A673 (cell line): ENCODE measurements around the gene ITGB4. TPM values are rescaled to one million over a fixed set of nuclear protein-coding genes. Genes with fewer than 3 reads are reported as not detected.
A peak's percentile ranks its signal among the peaks of the same experiment; 100 is the strongest.

Experiments used
- BruUV-seq: library from RNA; stranded (reverse); fragments of 400-500 nt; replicated peaks from 2 replicates; lab custom pipeline; 2021; lab: Mats Ljungman, UMichigan
- CTCF ChIA-PET: fragments of 300-600 bp; sonication (Branson Sonifier 250); formaldehyde crosslinking; loops from one replicate; lab custom pipeline; 2022; ENCODE audit warnings: antibody characterized with exemption; lab: Charles Lee
- POLR2A ChIA-PET: fragments of 300-600 bp; sonication (Branson Sonifier 250); formaldehyde crosslinking; loops from one replicate; lab custom pipeline; 2022; ENCODE audit warnings: antibody characterized with exemption; ENCODE audit not compliant: low non-redundant PET; lab: Charles Lee
- DNase-seq: peaks from one replicate; pipeline ENCODE4 v3.0.0-alpha.2; 2015; ENCODE audit warnings: low spot score
- H3K27ac ChIP-seq: fragments of 200-600 bp; sonication (generic); 2 replicates; pipeline ENCODE4 v1.5.1; 2016; ENCODE audit warnings: mixed run types, low read depth, mild to moderate bottlenecking, mixed read lengths, antibody characterized with exemption, low read length; ENCODE audit not compliant: poor library complexity, severe bottlenecking
- H3K27me3 ChIP-seq: fragments of 200-600 bp; sonication (generic); replicated peaks from 2 replicates; pipeline ENCODE4 v1.6.1; 2017; ENCODE audit warnings: mixed run types, low read depth, mild to moderate bottlenecking, mixed read lengths, antibody characterized with exemption, low read length; ENCODE audit not compliant: insufficient read depth, poor library complexity
- H3K36me3 ChIP-seq: fragments of 200-600 bp; sonication (generic); 2 replicates; pipeline ENCODE4 v1.6.1; 2016; ENCODE audit warnings: mixed run types, mild to moderate bottlenecking, mixed read lengths, antibody characterized with exemption, low read length; ENCODE audit not compliant: insufficient read depth, poor library complexity, severe bottlenecking
- H3K4me1 ChIP-seq: fragments of 200-600 bp; sonication (generic); 2 replicates; pipeline ENCODE4 v1.6.1; 2017; ENCODE audit warnings: mixed run types, mild to moderate bottlenecking, mixed read lengths, antibody characterized with exemption, low read length; ENCODE audit not compliant: insufficient read depth, poor library complexity, severe bottlenecking
- H3K4me3 ChIP-seq: fragments of 200-600 bp; sonication (generic); 2 replicates; pipeline ENCODE4 v1.5.1; 2016; ENCODE audit warnings: low read depth, mixed run types, mild to moderate bottlenecking, mixed read lengths, low read length; ENCODE audit not compliant: poor library complexity, severe bottlenecking
- H3K9me3 ChIP-seq: fragments of 200-600 bp; sonication (generic); 2 replicates; pipeline ENCODE4 v1.6.1; 2016; ENCODE audit warnings: mixed run types, low read depth, mild to moderate bottlenecking, mixed read lengths, antibody characterized with exemption, low read length; ENCODE audit not compliant: poor library complexity, severe bottlenecking
- EZH2 ChIP-seq: fragments of 200-600 bp; sonication (generic); IDR thresholded peaks from 2 replicates; pipeline ENCODE4 v1.6.1; 2017; ENCODE audit warnings: borderline replicate concordance, low read depth, mild to moderate bottlenecking, mixed read lengths, antibody characterized with exemption, low read length; ENCODE audit not compliant: poor library complexity, severe bottlenecking
- intact Hi-C: fragments of 100-400 bp; cut with micrococcal nuclease; formaldehyde crosslinking; loops from one replicate; pipeline ENCODE4 v1.10.0; 2022; ENCODE audit not compliant: unreplicated experiment
- total RNA-seq: library from RNA; stranded (reverse); gene quantifications from 2 replicates; pipeline ENCODE4 v1.2.3, GENCODE V29; 2021
- TF ChIP-seq, protein P1 (sequence below): fragments of 300-800, 200-600 bp; sonication (generic); conservative IDR thresholded peaks from 2 replicates; pipeline ENCODE4 v1.5.1; 2017; ENCODE audit warnings: low read depth, mild to moderate bottlenecking, antibody characterized with exemption, low read length, moderate library complexity, mixed read lengths

ITGB4 gene
- total RNA-seq, 1 experiment from 2014 or later: 0.95 TPM

GRCh38 chr17:75721463-75722011 is 278 bp downstream of the ITGB4 start:
- no peak overlapping the region for H3K27ac ChIP-seq
- no peaks in the 10 kb centered on the region for H3K36me3 ChIP-seq
- no TSS peak for BruUV-seq
- H3K27me3 ChIP-seq: peaks cover 17% of the 10 kb centered on the region
- no peak for TF ChIP-seq EZH2
- TF ChIP-seq, protein P1, sequence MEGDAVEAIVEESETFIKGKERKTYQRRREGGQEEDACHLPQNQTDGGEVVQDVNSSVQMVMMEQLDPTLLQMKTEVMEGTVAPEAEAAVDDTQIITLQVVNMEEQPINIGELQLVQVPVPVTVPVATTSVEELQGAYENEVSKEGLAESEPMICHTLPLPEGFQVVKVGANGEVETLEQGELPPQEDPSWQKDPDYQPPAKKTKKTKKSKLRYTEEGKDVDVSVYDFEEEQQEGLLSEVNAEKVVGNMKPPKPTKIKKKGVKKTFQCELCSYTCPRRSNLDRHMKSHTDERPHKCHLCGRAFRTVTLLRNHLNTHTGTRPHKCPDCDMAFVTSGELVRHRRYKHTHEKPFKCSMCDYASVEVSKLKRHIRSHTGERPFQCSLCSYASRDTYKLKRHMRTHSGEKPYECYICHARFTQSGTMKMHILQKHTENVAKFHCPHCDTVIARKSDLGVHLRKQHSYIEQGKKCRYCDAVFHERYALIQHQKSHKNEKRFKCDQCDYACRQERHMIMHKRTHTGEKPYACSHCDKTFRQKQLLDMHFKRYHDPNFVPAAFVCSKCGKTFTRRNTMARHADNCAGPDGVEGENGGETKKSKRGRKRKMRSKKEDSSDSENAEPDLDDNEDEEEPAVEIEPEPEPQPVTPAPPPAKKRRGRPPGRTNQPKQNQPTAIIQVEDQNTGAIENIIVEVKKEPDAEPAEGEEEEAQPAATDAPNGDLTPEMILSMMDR: no peak
- intact Hi-C loops: no loop called here
- no peak for DNase-seq
- peaks cover 4% of the 10 kb centered on the region for H3K4me1 ChIP-seq
- ChIA-PET CTCF (no interaction called here), POLR2A (no interaction called here)
- no peaks in the 10 kb centered on the region for H3K9me3 ChIP-seq
- peak overlapping the region; percentile 44 for H3K4me3 ChIP-seq

GRCh38 chr17:75722076-75722475 is 817 bp downstream of the ITGB4 start:
- POLR2A ChIA-PET: no interaction called here
- no peak for DNase-seq
- H3K27ac ChIP-seq: no peak overlapping the region
- no peaks in the 10 kb centered on the region for H3K9me3 ChIP-seq
- CTCF ChIA-PET: interaction anchor here (0.8 kb wide), 1 partner anchor 121 kb away, joined by 3 read pairs; no protein-coding TSS in a partner anchor
- no peaks in the 10 kb centered on the region for H3K36me3 ChIP-seq
- BruUV-seq: no TSS peak
- no peak overlapping the region for H3K4me3 ChIP-seq
- intact Hi-C loops: no loop called here
- peaks cover 17% of the 10 kb centered on the region for H3K27me3 ChIP-seq
- peaks cover 4% of the 10 kb centered on the region for H3K4me1 ChIP-seq
- no peak for TF ChIP-seq EZH2
- TF ChIP-seq, protein P1: no peak

DNA sequence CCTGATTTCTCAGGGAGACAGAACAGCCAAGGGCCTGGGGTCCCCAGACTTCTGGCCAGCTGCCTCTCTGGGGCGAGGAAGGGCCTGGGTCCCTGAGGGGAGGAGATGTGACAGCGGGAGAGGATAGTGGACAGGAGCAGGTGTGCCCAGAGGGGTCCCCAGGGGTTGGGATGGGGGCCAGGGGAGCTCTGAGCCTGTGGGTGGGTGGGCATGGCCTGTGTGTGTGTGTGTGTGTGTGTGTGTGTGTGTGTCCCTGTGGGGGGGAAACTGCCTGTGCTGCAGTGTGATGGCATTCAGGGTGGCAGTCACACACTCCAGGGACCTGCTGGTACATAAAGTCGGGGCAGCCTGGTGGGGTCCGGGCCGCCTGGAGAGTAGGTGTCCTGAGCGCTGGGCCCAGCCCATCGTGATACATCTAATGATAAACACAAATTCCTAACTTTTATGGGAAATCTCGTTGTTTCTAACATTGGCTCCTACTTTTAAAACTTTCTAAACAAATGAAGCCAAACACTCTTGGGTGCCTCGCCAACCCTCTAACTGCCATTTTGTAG is 1.4 kb downstream of the ITGB4 start:
- no peak for TF ChIP-seq EZH2
- TF ChIP-seq, protein P1: no peak
- BruUV-seq: no TSS peak
- no peak overlapping the region for H3K4me3 ChIP-seq
- H3K9me3 ChIP-seq: no peaks in the 10 kb centered on the region
- peaks cover 17% of the 10 kb centered on the region for H3K27me3 ChIP-seq
- POLR2A ChIA-PET: no interaction called here
- intact Hi-C loops: no loop called here
- DNase-seq: no peak
- H3K27ac ChIP-seq: no peak overlapping the region
- CTCF ChIA-PET: interaction anchor here (0.8 kb wide), 1 partner anchor 121 kb away, joined by 3 read pairs; no protein-coding TSS in a partner anchor
- H3K36me3 ChIP-seq: no peaks in the 10 kb centered on the region
- peaks cover 4% of the 10 kb centered on the region for H3K4me1 ChIP-seq
